Small intestine (tissue), 7 donors: ENCODE results near the gene RPP38. TPM values are rescaled to one million over a fixed set of nuclear protein-coding genes. Genes with fewer than 3 reads are reported as not detected.

Experiments used
- DNase-seq, 2 donors: peaks; one replicate each; pipeline versions ENCODE4 v3.0.0 to v3.0.0-alpha.2; 2013
- FAIRE-seq: peaks from 2 replicates; lab custom pipeline; 2012; peaks lifted over from hg19 to GRCh38; lab: Jason Lieb, UNC
- H3K27ac ChIP-seq, 3 donors: one replicate each; pipeline ENCODE4 v1.5.1; 2013; ENCODE audit warnings: low read length in 2 of 3, mild to moderate bottlenecking in 2 of 3, control low read depth in 1 of 3, inconsistent platforms in 1 of 3, low read depth in 1 of 3, moderate library complexity in 1 of 3
- H3K27me3 ChIP-seq, 3 donors: one replicate each; pipeline ENCODE4 v1.6.1; 2013; ENCODE audit warnings: low read length in 3 of 3, inconsistent platforms in 1 of 3; ENCODE audit not compliant: control insufficient read depth in 3 of 3, insufficient read depth in 3 of 3
- H3K36me3 ChIP-seq, 3 donors: one replicate each; pipeline ENCODE4 v1.6.1; 2013; ENCODE audit warnings: low read length in 3 of 3, inconsistent platforms in 1 of 3, low read depth in 1 of 3, mild to moderate bottlenecking in 1 of 3, moderate library complexity in 1 of 3; ENCODE audit not compliant: control insufficient read depth in 3 of 3, insufficient read depth in 2 of 3
- H3K4me1 ChIP-seq, 3 donors: one replicate each; pipeline ENCODE4 v1.6.1; 2013; ENCODE audit warnings: low read length in 2 of 3, inconsistent platforms in 1 of 3, low read depth in 1 of 3, mild to moderate bottlenecking in 1 of 3, moderate library complexity in 1 of 3; ENCODE audit not compliant: control insufficient read depth in 3 of 3, insufficient read depth in 2 of 3
- H3K4me3 ChIP-seq, 3 donors: one replicate each; pipeline ENCODE4 v1.5.1; 2013; ENCODE audit warnings: low read length in 3 of 3, control low read depth in 1 of 3, inconsistent platforms in 1 of 3, low read depth in 1 of 3, mild to moderate bottlenecking in 1 of 3, moderate library complexity in 1 of 3
- H3K9me3 ChIP-seq, 2 donors: one replicate each; pipeline ENCODE4 v1.6.1; 2013; ENCODE audit warnings: low read depth in 1 of 2, low read length in 1 of 2; ENCODE audit not compliant: control insufficient read depth in 2 of 2, insufficient read depth in 1 of 2
- WGBS, 3 donors: extraction: QIAGEN DNeasy Blood & Tissue Kit; methylation state at CpG; one replicate each; pipeline ENCODE4 v1.1.7; 2013; 5-methylcytosine and 5-hydroxymethylcytosine counted together
- polyA plus RNA-seq, 4 donors: library from polyadenylated mRNA; stranded (reverse) in 3 of 4; unstranded in 1 of 4; fragments of 200-250 nt in 3 of 4; fragments of 120-200 nt in 1 of 4; gene quantifications; one replicate each; pipeline versions ENCODE4 v1.2.1 to v1.2.3, GENCODE V29; 2013
- donor health status: healthy with polysubstance abuse.
- donor health status: control.
- donor health status: control.
- donor health status: Bipolar disorder and iron deficiency.
- donor health status: healthy.

Gene RPP38
- polyA plus RNA-seq, 4 donors, result 20.8 to 32.4 (median 25.9) TPM

- no peak overlapping the region for H3K27ac ChIP-seq
- H3K9me3 ChIP-seq, result no peaks in the 10 kb centered on the region
- H3K4me3 ChIP-seq, result no peak overlapping the region
- DNase-seq (no peak), FAIRE-seq (no peak)
- peaks cover 3 to 37% (median 13%) of the 10 kb centered on the region in 3 donors for H3K36me3 ChIP-seq
- 92 to 95% (median 94%) methylated on average over 11 of the region's 11 CpGs for WGBS, 3 donors
- H3K27me3 ChIP-seq, result no peaks in the 10 kb centered on the region
- H3K4me1 ChIP-seq, result no peaks in the 10 kb centered on the region
Observed at GRCh38 chr10:15136129-15137035, 39.2 kb downstream of the RPP38 start.

DNA sequence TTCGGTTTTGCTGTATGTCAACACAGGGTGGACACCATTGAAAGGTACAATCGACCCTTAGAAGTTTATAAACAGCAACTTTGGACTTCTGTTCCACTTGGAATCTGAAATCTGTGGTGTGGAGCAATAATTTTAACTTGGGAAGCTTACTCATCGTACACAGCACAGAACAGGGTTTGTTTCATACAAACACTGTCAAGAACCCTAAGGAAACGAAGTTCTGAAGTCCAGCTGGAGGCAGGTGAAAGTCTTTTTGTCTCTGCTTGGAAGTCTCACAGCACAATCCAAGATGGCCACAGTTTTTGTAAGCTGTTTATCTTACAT, 39.8 kb downstream of the RPP38 start:
- WGBS, 3 donors, result 66 to 67% (median 66%) methylated on average over 4 of the region's 4 CpGs
- no peaks in the 10 kb centered on the region for H3K27me3 ChIP-seq
- no peaks in the 10 kb centered on the region for H3K4me1 ChIP-seq
- H3K36me3 ChIP-seq, result peaks cover 2 to 36% (median 12%) of the 10 kb centered on the region in 3 donors
- no peak overlapping the region for H3K27ac ChIP-seq
- FAIRE-seq (no peak), DNase-seq (no peak)
- no peak overlapping the region for H3K4me3 ChIP-seq
- no peaks in the 10 kb centered on the region for H3K9me3 ChIP-seq

DNA sequence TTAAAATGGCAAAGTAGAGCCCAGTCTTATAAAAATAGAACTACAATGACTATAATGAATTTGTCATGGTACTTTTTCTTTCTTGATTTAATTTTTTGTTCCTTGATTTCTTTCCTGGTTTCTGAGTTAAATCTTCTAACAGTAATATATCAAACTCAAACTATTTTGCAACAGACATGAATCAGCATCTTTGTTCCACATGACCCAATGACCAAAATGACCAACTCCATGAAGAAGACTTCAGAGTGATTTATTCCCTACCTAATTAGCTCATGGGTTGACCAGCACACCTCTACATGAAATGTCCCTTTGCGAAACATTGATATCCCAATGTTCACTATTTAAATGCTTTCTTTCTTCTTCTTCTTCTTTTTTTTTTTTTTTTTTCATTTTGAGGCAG, 40.5 kb downstream of the RPP38 start:
- Histone ChIP-seq H3K4me1 (no peaks in the 10 kb centered on the region), H3K36me3 (peaks cover 2 to 32% (median 12%) of the 10 kb centered on the region in 3 donors), H3K4me3 (no peak overlapping the region), H3K27me3 (no peaks in the 10 kb centered on the region), H3K9me3 (no peaks in the 10 kb centered on the region), H3K27ac (no peak overlapping the region)
- WGBS, 3 donors, result 99 to 100% (median 100%) methylated on average over 1 of the region's 1 CpG
- no peak for FAIRE-seq
- DNase-seq, result no peak

- Histone ChIP-seq H3K27me3 (no peaks in the 10 kb centered on the region), H3K36me3 (peaks cover 0 to 8% (median 0%) of the 10 kb centered on the region in 3 donors), H3K9me3 (no peaks in the 10 kb centered on the region), H3K27ac (no peak overlapping the region), H3K4me3 (no peak overlapping the region), H3K4me1 (no peaks in the 10 kb centered on the region)
- no peak for DNase-seq
- 90 to 96% (median 91%) methylated on average over 7 of the region's 7 CpGs for WGBS, 3 donors
- no peak for FAIRE-seq
Observed at GRCh38 chr10:15140698-15141097, 43.5 kb downstream of the RPP38 start.

- Histone ChIP-seq H3K27ac (no peak overlapping the region), H3K4me1 (no peaks in the 10 kb centered on the region), H3K4me3 (no peak overlapping the region), H3K36me3 (peaks cover 0 to 8% (median 0%) of the 10 kb centered on the region in 3 donors), H3K27me3 (no peaks in the 10 kb centered on the region), H3K9me3 (no peaks in the 10 kb centered on the region)
- WGBS, 3 donors, result 57 to 60% (median 58%) methylated on average over 16 of the region's 16 CpGs
- FAIRE-seq (no peak), DNase-seq (no peak)
Observed at GRCh38 chr10:15141136-15142054, 44.2 kb downstream of the RPP38 start.

DNA sequence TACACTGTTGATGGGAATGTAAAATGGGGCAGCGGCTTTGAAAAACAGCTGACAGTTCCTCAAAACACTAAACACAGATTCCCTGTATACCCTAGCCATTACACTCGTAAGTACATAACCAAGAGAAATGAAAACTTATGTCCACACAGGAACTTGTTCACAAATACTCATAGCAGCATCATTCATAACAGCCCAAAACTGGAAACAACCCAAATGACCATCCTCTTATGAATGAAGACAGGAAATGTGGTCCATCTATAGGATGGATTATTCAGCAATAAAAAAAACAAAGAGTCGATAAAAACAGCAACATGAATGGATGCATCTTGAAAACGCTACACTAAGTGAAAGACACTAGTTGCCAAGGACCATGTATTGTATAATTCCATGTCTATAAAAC, 47.6 kb downstream of the RPP38 start:
- no peak for DNase-seq
- 66 to 96% (median 86%) methylated on average over 4 of the region's 4 CpGs for WGBS, 3 donors
- Histone ChIP-seq H3K27me3 (no peaks in the 10 kb centered on the region), H3K9me3 (no peaks in the 10 kb centered on the region), H3K4me1 (no peaks in the 10 kb centered on the region), H3K4me3 (no peak overlapping the region), H3K27ac (no peak overlapping the region), H3K36me3 (peaks cover 0 to 8% (median 0%) of the 10 kb centered on the region in 3 donors)
- no peak for FAIRE-seq

DNA sequence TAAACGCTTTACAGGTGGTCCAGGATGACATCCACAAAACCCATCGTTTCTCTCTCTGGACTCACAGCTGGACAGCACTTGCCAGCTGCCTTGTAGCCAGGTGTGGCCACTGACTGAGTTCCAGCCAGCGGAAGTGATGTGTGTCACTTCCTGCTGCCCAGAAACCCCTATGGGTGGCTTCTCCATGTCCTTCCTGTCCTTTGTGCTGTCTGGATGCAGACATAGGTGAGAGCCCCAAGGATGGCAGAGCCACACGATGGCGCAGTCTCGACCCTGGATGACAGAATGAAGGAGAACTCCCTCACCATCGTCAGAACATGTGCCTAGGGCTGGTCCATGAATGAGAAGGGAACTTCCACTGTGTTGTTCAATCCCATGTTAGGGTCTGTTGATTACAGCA, 49.2 kb downstream of the RPP38 start:
- H3K27ac ChIP-seq, result no peak overlapping the region
- H3K4me1 ChIP-seq, result no peaks in the 10 kb centered on the region
- H3K36me3 ChIP-seq, result no peaks in the 10 kb centered on the region
- DNase-seq, result no peak
- no peak for FAIRE-seq
- WGBS, 3 donors, result 83 to 89% (median 86%) methylated on average over 7 of the region's 7 CpGs
- H3K27me3 ChIP-seq, result no peaks in the 10 kb centered on the region
- H3K9me3 ChIP-seq, result peaks cover 0 to 5% of the 10 kb centered on the region in 2 donors
- H3K4me3 ChIP-seq, result no peak overlapping the region

- DNase-seq, result no peak
- Histone ChIP-seq H3K9me3 (peaks cover 0 to 5% of the 10 kb centered on the region in 2 donors), H3K4me3 (no peak overlapping the region), H3K36me3 (no peaks in the 10 kb centered on the region), H3K27me3 (no peaks in the 10 kb centered on the region), H3K27ac (no peak overlapping the region), H3K4me1 (peaks cover 0 to 5% (median 3%) of the 10 kb centered on the region in 3 donors)
- no peak for FAIRE-seq
- WGBS, 3 donors, result 68 to 80% (median 77%) methylated on average over 4 of the region's 4 CpGs
Observed at GRCh38 chr10:15147594-15148392, 50.6 kb downstream of the RPP38 start.
